Measurements from ENCODE around the gene CCNI2. TPM values are rescaled to one million over a fixed set of nuclear protein-coding genes. Genes with fewer than 3 reads are reported as not detected.
A peak's percentile ranks its signal among the peaks of the same experiment; 100 is the strongest.

Gene CCNI2
- total and polyA plus RNA-seq, 2 donors (not counting 1 experiment from before 2014, with no cell fraction given), result not detected

DNA sequence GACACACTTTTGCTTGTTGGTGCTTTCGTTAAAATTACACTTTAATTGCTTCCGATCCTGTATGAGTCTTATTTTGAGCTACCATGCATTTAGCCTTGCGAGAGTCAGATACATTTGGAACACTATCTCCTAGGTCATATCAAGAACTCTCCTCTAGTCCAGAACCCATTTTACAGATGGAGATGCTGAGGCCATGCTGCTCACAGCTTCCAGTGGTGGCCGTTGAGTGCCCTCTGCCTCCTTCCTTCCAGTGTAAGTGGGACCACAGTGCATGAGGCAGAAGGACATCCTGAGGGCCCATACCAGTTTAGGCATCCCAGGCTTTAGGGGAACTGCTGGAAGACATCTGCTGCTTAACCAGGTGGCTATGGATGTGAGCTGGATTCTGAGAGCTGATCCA, 6.9 kb downstream of the CCNI2 start:
- no peaks in the 10 kb centered on the region for H3K9me3 ChIP-seq (ENCODE audit: control insufficient read depth, insufficient read depth, low read depth, low read length)
- no peak overlapping the region for H3K9ac ChIP-seq (ENCODE audit: insufficient read depth, low read length)
- H3K36me3 ChIP-seq (ENCODE audit: control insufficient read depth, insufficient read depth, low read length), result peaks cover 2% of the 10 kb centered on the region
- H2AFZ ChIP-seq (ENCODE audit: low read length), result no peak overlapping the region
- H3K4me1 ChIP-seq (ENCODE audit: control insufficient read depth, extremely low read depth, insufficient read depth, low read length), result peaks cover 7% of the 10 kb centered on the region
- H3K27ac ChIP-seq (ENCODE audit: insufficient read depth, low read length), result no peak overlapping the region
- H3K79me2 ChIP-seq (ENCODE audit: control insufficient read depth, insufficient read depth, low read length), result no peaks in the 10 kb centered on the region
- TF ChIP-seq, protein P1, sequence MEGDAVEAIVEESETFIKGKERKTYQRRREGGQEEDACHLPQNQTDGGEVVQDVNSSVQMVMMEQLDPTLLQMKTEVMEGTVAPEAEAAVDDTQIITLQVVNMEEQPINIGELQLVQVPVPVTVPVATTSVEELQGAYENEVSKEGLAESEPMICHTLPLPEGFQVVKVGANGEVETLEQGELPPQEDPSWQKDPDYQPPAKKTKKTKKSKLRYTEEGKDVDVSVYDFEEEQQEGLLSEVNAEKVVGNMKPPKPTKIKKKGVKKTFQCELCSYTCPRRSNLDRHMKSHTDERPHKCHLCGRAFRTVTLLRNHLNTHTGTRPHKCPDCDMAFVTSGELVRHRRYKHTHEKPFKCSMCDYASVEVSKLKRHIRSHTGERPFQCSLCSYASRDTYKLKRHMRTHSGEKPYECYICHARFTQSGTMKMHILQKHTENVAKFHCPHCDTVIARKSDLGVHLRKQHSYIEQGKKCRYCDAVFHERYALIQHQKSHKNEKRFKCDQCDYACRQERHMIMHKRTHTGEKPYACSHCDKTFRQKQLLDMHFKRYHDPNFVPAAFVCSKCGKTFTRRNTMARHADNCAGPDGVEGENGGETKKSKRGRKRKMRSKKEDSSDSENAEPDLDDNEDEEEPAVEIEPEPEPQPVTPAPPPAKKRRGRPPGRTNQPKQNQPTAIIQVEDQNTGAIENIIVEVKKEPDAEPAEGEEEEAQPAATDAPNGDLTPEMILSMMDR (conservative IDR thresholded peaks at IDR 0.05 in 1 of 2, IDR thresholded peaks at IDR 0.05 in 1 of 2; ENCODE audit: low read depth in 1 of 2, low read length in 2 of 2), result no peak
- no peak for TF ChIP-seq EZH2 (IDR thresholded peaks at IDR 0.05; ENCODE audit: low read length, missing control alignments)
- H3K4me3 ChIP-seq (replicated peaks in 1 of 4; ENCODE audit: control extremely low read depth in 1 of 4, insufficient read depth in 1 of 4, low read depth in 3 of 4, low read length in 4 of 4), result no peak overlapping the region
- no peaks in the 10 kb centered on the region for H4K20me1 ChIP-seq (ENCODE audit: control insufficient read depth, extremely low read depth, insufficient read depth, low read length)
- H3K27me3 ChIP-seq (ENCODE audit: control insufficient read depth, insufficient read depth, low read length), result peaks cover 2% of the 10 kb centered on the region
- H3K4me2 ChIP-seq (ENCODE audit: extremely low read depth, insufficient read depth, low read length), result no peak overlapping the region
- DNase-seq (ENCODE audit: low read depth in 2 of 2), result no peak

DNA sequence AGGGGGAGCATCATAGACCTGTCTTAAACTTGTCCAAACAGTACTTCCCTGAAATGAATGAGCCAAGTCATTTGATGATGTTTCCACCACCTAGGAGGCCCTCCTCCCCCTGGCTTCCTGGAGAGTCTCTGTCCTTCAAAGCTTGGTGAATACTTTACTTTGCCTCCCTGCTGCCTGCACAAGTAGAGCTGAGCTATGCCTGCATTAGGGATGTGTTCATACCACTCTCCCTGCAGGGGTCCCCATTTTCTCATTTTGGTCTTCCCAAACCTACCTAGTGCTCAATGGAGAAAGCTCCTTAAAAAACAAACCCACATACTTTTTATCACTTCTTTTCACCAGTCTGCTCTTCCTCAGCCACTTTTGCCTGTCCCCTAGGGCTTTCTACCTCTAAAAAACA, 7.7 kb downstream of the CCNI2 start:
- H3K9ac ChIP-seq (ENCODE audit: insufficient read depth, low read length), result no peak overlapping the region
- H3K4me3 ChIP-seq (replicated peaks in 1 of 4; ENCODE audit: control extremely low read depth in 1 of 4, insufficient read depth in 1 of 4, low read depth in 3 of 4, low read length in 4 of 4), result no peak overlapping the region
- peaks cover 7% of the 10 kb centered on the region for H3K4me1 ChIP-seq (ENCODE audit: control insufficient read depth, extremely low read depth, insufficient read depth, low read length)
- no peaks in the 10 kb centered on the region for H3K9me3 ChIP-seq (ENCODE audit: control insufficient read depth, insufficient read depth, low read depth, low read length)
- no peak overlapping the region for H3K4me2 ChIP-seq (ENCODE audit: extremely low read depth, insufficient read depth, low read length)
- TF ChIP-seq, protein P1 (conservative IDR thresholded peaks at IDR 0.05 in 1 of 2, IDR thresholded peaks at IDR 0.05 in 1 of 2; ENCODE audit: low read depth in 1 of 2, low read length in 2 of 2), result peak; percentile 33 to 43
- no peak for TF ChIP-seq EZH2 (IDR thresholded peaks at IDR 0.05; ENCODE audit: low read length, missing control alignments)
- H3K36me3 ChIP-seq (ENCODE audit: control insufficient read depth, insufficient read depth, low read length), result peaks cover 6% of the 10 kb centered on the region
- H3K27ac ChIP-seq (ENCODE audit: insufficient read depth, low read length), result no peak overlapping the region
- no peaks in the 10 kb centered on the region for H3K27me3 ChIP-seq (ENCODE audit: control insufficient read depth, insufficient read depth, low read length)
- H3K79me2 ChIP-seq (ENCODE audit: control insufficient read depth, insufficient read depth, low read length), result no peaks in the 10 kb centered on the region
- H2AFZ ChIP-seq (ENCODE audit: low read length), result no peak overlapping the region
- no peaks in the 10 kb centered on the region for H4K20me1 ChIP-seq (ENCODE audit: control insufficient read depth, extremely low read depth, insufficient read depth, low read length)
- peak in 1 of 2 donors; percentile 59 for DNase-seq (ENCODE audit: low read depth in 2 of 2)

DNA sequence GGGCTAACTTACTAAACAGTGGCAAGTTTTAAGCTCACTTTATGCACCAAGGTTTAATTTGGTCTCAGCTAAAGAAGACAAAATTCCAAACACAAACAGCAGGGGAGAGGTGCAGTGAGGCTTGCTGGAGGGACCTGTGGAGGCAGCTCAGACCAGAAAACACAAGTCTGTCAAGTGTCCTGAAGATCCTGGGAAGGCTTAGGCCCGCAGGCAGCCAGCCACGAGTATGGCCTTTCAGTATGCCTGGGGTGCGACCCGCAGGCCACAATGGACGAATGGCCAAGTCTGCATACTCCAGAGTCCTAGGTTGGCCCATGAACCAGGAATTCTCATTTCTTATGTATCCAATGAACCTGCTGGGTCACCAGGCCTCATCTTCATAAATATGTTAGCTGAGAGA, 9.3 kb downstream of the CCNI2 start:
- H3K36me3 ChIP-seq (ENCODE audit: control insufficient read depth, insufficient read depth, low read length), result peaks cover 14% of the 10 kb centered on the region
- H3K27me3 ChIP-seq (ENCODE audit: control insufficient read depth, insufficient read depth, low read length), result no peaks in the 10 kb centered on the region
- H3K27ac ChIP-seq (ENCODE audit: insufficient read depth, low read length), result no peak overlapping the region
- no peak for DNase-seq (ENCODE audit: low read depth in 2 of 2)
- no peak overlapping the region for H3K4me3 ChIP-seq (replicated peaks in 1 of 4; ENCODE audit: control extremely low read depth in 1 of 4, insufficient read depth in 1 of 4, low read depth in 3 of 4, low read length in 4 of 4)
- no peak overlapping the region for H3K9ac ChIP-seq (ENCODE audit: insufficient read depth, low read length)
- H3K9me3 ChIP-seq (ENCODE audit: control insufficient read depth, insufficient read depth, low read depth, low read length), result no peaks in the 10 kb centered on the region
- H2AFZ ChIP-seq (ENCODE audit: low read length), result no peak overlapping the region
- H4K20me1 ChIP-seq (ENCODE audit: control insufficient read depth, extremely low read depth, insufficient read depth, low read length), result no peaks in the 10 kb centered on the region
- no peak for TF ChIP-seq EZH2 (IDR thresholded peaks at IDR 0.05; ENCODE audit: low read length, missing control alignments)
- TF ChIP-seq, protein P1 (conservative IDR thresholded peaks at IDR 0.05 in 1 of 2, IDR thresholded peaks at IDR 0.05 in 1 of 2; ENCODE audit: low read depth in 1 of 2, low read length in 2 of 2), result no peak
- peaks cover 3% of the 10 kb centered on the region for H3K4me1 ChIP-seq (ENCODE audit: control insufficient read depth, extremely low read depth, insufficient read depth, low read length)
- no peak overlapping the region for H3K4me2 ChIP-seq (ENCODE audit: extremely low read depth, insufficient read depth, low read length)
- H3K79me2 ChIP-seq (ENCODE audit: control insufficient read depth, insufficient read depth, low read length), result no peaks in the 10 kb centered on the region
